HepG2 (cell line): ENCODE data around the gene CPNE8. TPM values are rescaled to one million over a fixed set of nuclear protein-coding genes. Genes with fewer than 3 reads are reported as not detected.

ENCODE experiments used
- ATAC-seq: fragments of 200-7000 bp; cut with Tn5 transposase; 3 replicates; pipeline ENCODE4 v1.9.1; 2020; ENCODE audit warnings: mild to moderate bottlenecking, moderate library complexity
- BruUV-seq: library from RNA; stranded (reverse); fragments of 400-500 nt; replicated peaks from 2 replicates; lab custom pipeline; 2021; lab: Mats Ljungman, UMichigan
- CTCF ChIA-PET: fragments of 300-600 bp; formaldehyde crosslinking; extraction: SDS; loops from one replicate; lab custom pipeline; 2021; ENCODE audit warnings: low total read pairs, inconsistent platforms, low intra/inter-chr PET ratio; lab: Yijun Ruan, JAX
- POLR2A ChIA-PET: fragments of 350-600 bp; sonication (Branson Sonifier 250); formaldehyde crosslinking; loops from one replicate; lab custom pipeline; 2020; ENCODE audit warnings: antibody characterized with exemption, inconsistent platforms; lab: Yijun Ruan, JAX
- DNase-seq: peaks from one replicate; pipeline ENCODE4 v3.0.0-alpha.2; 2015; ENCODE audit warnings: low spot score
- FAIRE-seq: peaks from 3 replicates; lab custom pipeline; 2011; peaks lifted over from hg19 to GRCh38; lab: Jason Lieb, UNC
- H2AFZ ChIP-seq: one replicate; pipeline ENCODE4 v1.6.1; 2011; ENCODE audit warnings: low read length, inconsistent platforms
- H3K27ac ChIP-seq: fragments of 300-600 bp; 3 replicates; pipeline ENCODE4 v1.8.0; 2011; ENCODE audit warnings: mixed run types, mild to moderate bottlenecking, mixed read lengths, low read length, inconsistent platforms; ENCODE audit not compliant: insufficient read depth; ENCODE audit errors: extremely low read length
- H3K27me3 ChIP-seq, 2 experiments: fragments of 200-600 bp in 1 of 2; 2 replicates in 1 of 2; 3 replicates in 1 of 2; pipeline versions ENCODE4 v1.6.0 to v1.8.0; 2011; ENCODE audit warnings: low read length in 2 of 2, mild to moderate bottlenecking in 2 of 2, moderate library complexity in 2 of 2, inconsistent platforms in 1 of 2; ENCODE audit not compliant: insufficient read depth in 2 of 2, control insufficient read depth in 1 of 2
- H3K36me3 ChIP-seq, 2 experiments: fragments of 200-600 bp in 1 of 2; replicated peaks in 1 of 2; 2 replicates in 1 of 2; 3 replicates in 1 of 2; pipeline versions ENCODE4 v1.5.1 to v1.8.0; 2011; ENCODE audit warnings: low read length in 2 of 2, inconsistent platforms in 1 of 2; ENCODE audit not compliant: insufficient read depth in 2 of 2, control insufficient read depth in 1 of 2
- H3K4me1 ChIP-seq: 2 replicates; pipeline ENCODE4 v1.5.1; 2012; ENCODE audit warnings: low read length, inconsistent platforms; ENCODE audit not compliant: insufficient read depth
- H3K4me2 ChIP-seq: 2 replicates; pipeline ENCODE4 v1.6.0; 2011; ENCODE audit warnings: low read depth, low read length, inconsistent platforms
- H3K4me3 ChIP-seq, 3 experiments: fragments of 200-600 bp in 1 of 3; sonication (generic), shearing (Covaris generic) in 1 of 3; replicated peaks in 1 of 3; 2 replicates each; pipeline ENCODE4 v1.5.1; 2011 to 2016; ENCODE audit warnings: low read length in 3 of 3, inconsistent platforms in 2 of 3, low read depth in 2 of 3, mild to moderate bottlenecking in 2 of 3, control low read depth in 1 of 3, mixed read lengths in 1 of 3; ENCODE audit not compliant: insufficient read depth in 1 of 3
- H3K79me2 ChIP-seq: one replicate; pipeline ENCODE4 v1.6.1; 2011; ENCODE audit warnings: low read length, inconsistent platforms; ENCODE audit not compliant: insufficient read depth
- H3K9ac ChIP-seq: 2 replicates; pipeline ENCODE4 v1.6.0; 2011; ENCODE audit warnings: mild to moderate bottlenecking, low read depth, low read length, inconsistent platforms; ENCODE audit not compliant: insufficient read depth
- H3K9me3 ChIP-seq: 2 replicates; pipeline ENCODE4 v1.5.1; 2012; ENCODE audit warnings: mild to moderate bottlenecking, low read length
- H4K20me1 ChIP-seq: 2 replicates; pipeline ENCODE4 v1.6.0; 2011; ENCODE audit warnings: inconsistent platforms, mild to moderate bottlenecking, low read length, moderate library complexity; ENCODE audit not compliant: insufficient read depth
- CHD4 ChIP-seq: fragments of 200-600 bp; sonication (generic); IDR thresholded peaks from 2 replicates; pipeline ENCODE4 v1.7.0; 2017; ENCODE audit warnings: mild to moderate bottlenecking, low read length, borderline replicate concordance
- CREB3 ChIP-seq: sonication (generic); formaldehyde crosslinking; IDR thresholded peaks from 2 replicates; pipeline ENCODE4 v1.5.0; 2020; ENCODE audit warnings: missing genetic modification reagents
- CREM ChIP-seq, 2 experiments: sonication (generic) in 1 of 2; formaldehyde crosslinking in 1 of 2; IDR thresholded peaks; 2 replicates each; pipeline versions ENCODE4 v1.4.0 to v1.6.1; 2016 to 2020; ENCODE audit warnings: antibody characterized with exemption in 1 of 2, mild to moderate bottlenecking in 1 of 2, missing genetic modification reagents in 1 of 2
- MLLT10 ChIP-seq: sonication (generic); formaldehyde crosslinking; IDR thresholded peaks from 2 replicates; pipeline ENCODE4 v1.4.0; 2020; ENCODE audit warnings: missing genetic modification reagents
- MTF1 ChIP-seq: sonication (generic); formaldehyde crosslinking; IDR thresholded peaks from 2 replicates; pipeline ENCODE4 v1.5.0; 2020; ENCODE audit warnings: missing genetic modification reagents
- PRMT3 ChIP-seq: sonication (generic); formaldehyde crosslinking; IDR thresholded peaks from 2 replicates; pipeline ENCODE4 v1.8.1; 2022; ENCODE audit warnings: low read depth, mild to moderate bottlenecking, moderate library complexity, missing genetic modification reagents, borderline replicate concordance
- ZNF362 ChIP-seq: sonication (generic); formaldehyde crosslinking; IDR thresholded peaks from 2 replicates; pipeline ENCODE4 v1.4.0; 2020; ENCODE audit warnings: missing genetic modification reagents, mild to moderate bottlenecking, borderline replicate concordance
- ZNF607 ChIP-seq: sonication (generic); formaldehyde crosslinking; IDR thresholded peaks from 2 replicates; pipeline ENCODE4 v1.5.1; 2020; ENCODE audit warnings: missing genetic modification reagents, mild to moderate bottlenecking, borderline replicate concordance
- ZNF678 ChIP-seq: sonication (generic); formaldehyde crosslinking; IDR thresholded peaks from 2 replicates; pipeline ENCODE4 v1.4.0; 2020; ENCODE audit warnings: mild to moderate bottlenecking, missing genetic modification reagents
- ZSCAN31 ChIP-seq: sonication (generic); formaldehyde crosslinking; IDR thresholded peaks from 2 replicates; pipeline ENCODE4 v1.5.0; 2020; ENCODE audit warnings: low read depth, mild to moderate bottlenecking, missing genetic modification reagents
- ZUFSP ChIP-seq: sonication (generic); formaldehyde crosslinking; IDR thresholded peaks from 2 replicates; pipeline ENCODE4 v1.9.0; 2021; ENCODE audit warnings: missing genetic modification reagents, mild to moderate bottlenecking, borderline replicate concordance
- WGBS: methylation state at CpG from one replicate; pipeline ENCODE4 v1.1.6; 2017; ENCODE audit warnings: low lambda C conversion rate; 5-methylcytosine and 5-hydroxymethylcytosine counted together
- in situ Hi-C: cut with HindIII; loops from 2 replicates; pipeline ENCODE4 v1.10.0; 2017; ENCODE audit warnings: low pct_unique_long_range_greater_than_20kb; ENCODE audit not compliant: extremely low pct_ligation_motif_present
- intact Hi-C: fragments of 100-400 bp; cut with micrococcal nuclease; formaldehyde crosslinking; loops from one replicate; pipeline ENCODE4 v1.10.0; 2022; ENCODE audit not compliant: unreplicated experiment
- polyA plus RNA-seq, 8 experiments: library from polyadenylated mRNA; depleted of rRNA in 3 of 8; stranded (reverse) in 7 of 8; unstranded in 1 of 8; fragments of >200 nt; fragmentation: Illumina TruSeq in 4 of 8; extraction: Trizol in 4 of 8; gene quantifications; 2 replicates each; pipeline versions ENCODE4 v1.2.1 to v1.2.3, GENCODE V29; 2011 to 2016; ENCODE audit warnings: low read depth in 4 of 8, missing spikeins in 1 of 8, mixed read lengths in 1 of 8; ENCODE audit not compliant: insufficient read depth in 1 of 8
- total RNA-seq, 5 experiments: library from RNA; depleted of rRNA; stranded (reverse); fragments of >200 nt; fragmentation: Illumina TruSeq; extraction: Trizol; gene quantifications; 2 replicates each; pipeline ENCODE4 v1.2.3, GENCODE V29; 2016; ENCODE audit warnings: low read depth in 1 of 5
- TF ChIP-seq, protein P1 (sequence below): sonication (generic); formaldehyde crosslinking; conservative IDR thresholded peaks from 2 replicates; pipeline ENCODE4 v1.4.0; 2020; ENCODE audit warnings: missing genetic modification reagents
- TF ChIP-seq, protein P2 (sequence below): sonication (generic); formaldehyde crosslinking; IDR thresholded peaks from 2 replicates; pipeline ENCODE4 v1.4.0; 2020; ENCODE audit warnings: missing genetic modification reagents, borderline replicate concordance
- TF ChIP-seq, protein P3 (sequence below): sonication (generic); formaldehyde crosslinking; IDR thresholded peaks from 2 replicates; pipeline ENCODE4 v1.4.0; 2020; ENCODE audit warnings: mild to moderate bottlenecking, missing genetic modification reagents

CPNE8 gene
- total and polyA plus RNA-seq, 2 of the 13 experiments (the other 11 are each of a cell fraction or from before 2014, with no cell fraction given): 2.4 to 2.7 TPM

DNA sequence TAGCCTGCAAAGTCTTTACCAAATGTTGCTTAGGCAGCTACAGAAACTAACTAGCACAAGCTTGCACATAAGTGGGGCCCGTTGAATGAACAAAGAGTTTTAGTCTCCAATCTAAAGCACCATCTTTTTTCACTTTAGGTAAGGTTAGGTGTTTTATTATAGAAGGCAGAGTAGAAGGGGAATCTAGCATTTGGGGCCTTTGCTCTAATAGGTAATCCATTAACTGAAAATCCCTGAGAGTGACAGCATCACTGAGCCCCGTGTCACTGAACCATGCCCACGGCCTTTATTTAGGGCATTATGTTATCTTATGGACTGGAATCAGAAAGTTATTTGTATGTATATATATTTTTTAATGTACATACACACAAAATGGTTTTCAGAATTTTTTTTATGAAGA is 25.1 kb downstream of the CPNE8 start:
- Histone ChIP-seq H4K20me1 (no peaks in the 10 kb centered on the region), H3K9ac (no peak overlapping the region), H3K36me3 (no peaks in the 10 kb centered on the region), H3K4me2 (no peak overlapping the region), H3K9me3 (no peaks in the 10 kb centered on the region), H3K79me2 (no peaks in the 10 kb centered on the region), H3K4me3 (no peak overlapping the region), H3K27ac (no peak overlapping the region), H3K27me3 (no peaks in the 10 kb centered on the region), H3K4me1 (no peaks in the 10 kb centered on the region), H2AFZ (no peak overlapping the region)
- CTCF ChIA-PET: no interaction called here
- peak; percentile 54; the same call in 2 of the 3 replicates for ATAC-seq
- BruUV-seq: no TSS peak
- 11% methylated on average over 3 of the region's 3 CpGs for WGBS
- DNase-seq: no peak
- in situ Hi-C loops: no loop called here
- intact Hi-C loops: no loop called here
- POLR2A ChIA-PET: no interaction called here
- no peak for FAIRE-seq
- TF ChIP-seq CREM (IDR thresholded peaks at IDR 0.05): no peak
- TF ChIP-seq CREM (CRISPR knock-in tag; IDR thresholded peaks at IDR 0.05): no peak
- TF ChIP-seq PRMT3 (CRISPR knock-in tag): no peak
- TF ChIP-seq, protein P1, sequence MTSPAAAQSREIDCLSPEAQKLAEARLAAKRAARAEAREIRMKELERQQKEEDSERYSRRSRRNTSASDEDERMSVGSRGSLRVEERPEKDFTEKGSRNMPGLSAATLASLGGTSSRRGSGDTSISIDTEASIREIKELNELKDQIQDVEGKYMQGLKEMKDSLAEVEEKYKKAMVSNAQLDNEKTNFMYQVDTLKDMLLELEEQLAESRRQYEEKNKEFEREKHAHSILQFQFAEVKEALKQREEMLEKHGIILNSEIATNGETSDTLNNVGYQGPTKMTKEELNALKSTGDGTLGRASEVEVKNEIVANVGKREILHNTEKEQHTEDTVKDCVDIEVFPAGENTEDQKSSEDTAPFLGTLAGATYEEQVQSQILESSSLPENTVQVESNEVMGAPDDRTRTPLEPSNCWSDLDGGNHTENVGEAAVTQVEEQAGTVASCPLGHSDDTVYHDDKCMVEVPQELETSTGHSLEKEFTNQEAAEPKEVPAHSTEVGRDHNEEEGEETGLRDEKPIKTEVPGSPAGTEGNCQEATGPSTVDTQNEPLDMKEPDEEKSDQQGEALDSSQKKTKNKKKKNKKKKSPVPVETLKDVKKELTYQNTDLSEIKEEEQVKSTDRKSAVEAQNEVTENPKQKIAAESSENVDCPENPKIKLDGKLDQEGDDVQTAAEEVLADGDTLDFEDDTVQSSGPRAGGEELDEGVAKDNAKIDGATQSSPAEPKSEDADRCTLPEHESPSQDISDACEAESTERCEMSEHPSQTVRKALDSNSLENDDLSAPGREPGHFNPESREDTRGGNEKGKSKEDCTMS (CRISPR knock-in tag): no peak
- TF ChIP-seq ZSCAN31 (CRISPR knock-in tag): no peak
- TF ChIP-seq, protein P2, sequence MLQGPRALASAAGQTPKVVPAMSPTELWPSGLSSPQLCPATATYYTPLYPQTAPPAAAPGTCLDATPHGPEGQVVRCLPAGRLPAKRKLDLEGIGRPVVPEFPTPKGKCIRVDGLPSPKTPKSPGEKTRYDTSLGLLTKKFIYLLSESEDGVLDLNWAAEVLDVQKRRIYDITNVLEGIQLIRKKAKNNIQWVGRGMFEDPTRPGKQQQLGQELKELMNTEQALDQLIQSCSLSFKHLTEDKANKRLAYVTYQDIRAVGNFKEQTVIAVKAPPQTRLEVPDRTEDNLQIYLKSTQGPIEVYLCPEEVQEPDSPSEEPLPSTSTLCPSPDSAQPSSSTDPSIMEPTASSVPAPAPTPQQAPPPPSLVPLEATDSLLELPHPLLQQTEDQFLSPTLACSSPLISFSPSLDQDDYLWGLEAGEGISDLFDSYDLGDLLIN (CRISPR knock-in tag): no peak
- TF ChIP-seq CREB3: no peak
- no peak for TF ChIP-seq ZNF362 (CRISPR knock-in tag)
- no peak for TF ChIP-seq ZNF678 (CRISPR knock-in tag)
- TF ChIP-seq CHD4: no peak
- TF ChIP-seq, protein P3, sequence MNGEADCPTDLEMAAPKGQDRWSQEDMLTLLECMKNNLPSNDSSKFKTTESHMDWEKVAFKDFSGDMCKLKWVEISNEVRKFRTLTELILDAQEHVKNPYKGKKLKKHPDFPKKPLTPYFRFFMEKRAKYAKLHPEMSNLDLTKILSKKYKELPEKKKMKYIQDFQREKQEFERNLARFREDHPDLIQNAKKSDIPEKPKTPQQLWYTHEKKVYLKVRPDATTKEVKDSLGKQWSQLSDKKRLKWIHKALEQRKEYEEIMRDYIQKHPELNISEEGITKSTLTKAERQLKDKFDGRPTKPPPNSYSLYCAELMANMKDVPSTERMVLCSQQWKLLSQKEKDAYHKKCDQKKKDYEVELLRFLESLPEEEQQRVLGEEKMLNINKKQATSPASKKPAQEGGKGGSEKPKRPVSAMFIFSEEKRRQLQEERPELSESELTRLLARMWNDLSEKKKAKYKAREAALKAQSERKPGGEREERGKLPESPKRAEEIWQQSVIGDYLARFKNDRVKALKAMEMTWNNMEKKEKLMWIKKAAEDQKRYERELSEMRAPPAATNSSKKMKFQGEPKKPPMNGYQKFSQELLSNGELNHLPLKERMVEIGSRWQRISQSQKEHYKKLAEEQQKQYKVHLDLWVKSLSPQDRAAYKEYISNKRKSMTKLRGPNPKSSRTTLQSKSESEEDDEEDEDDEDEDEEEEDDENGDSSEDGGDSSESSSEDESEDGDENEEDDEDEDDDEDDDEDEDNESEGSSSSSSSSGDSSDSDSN (CRISPR knock-in tag): no peak
- no peak for TF ChIP-seq ZNF607 (CRISPR knock-in tag)
- no peak for TF ChIP-seq MLLT10
- TF ChIP-seq MTF1 (CRISPR knock-in tag): no peak
- no peak for TF ChIP-seq ZUFSP
